Endometrium (tissue), 2 donors: ENCODE measurements around the gene ETFA.

Experiments
- FAIRE-seq: peaks from 2 replicates; lab custom pipeline; 2012; peaks lifted over from hg19 to GRCh38; lab: Jason Lieb, UNC
- donor health status: control.
- donor health status: control.

ETFA gene

GRCh38 chr15:76340198-76340802, 29.0 kb upstream of the ETFA start:
- no peak for FAIRE-seq

- no peak for FAIRE-seq
Observed at GRCh38 chr15:76339305-76340197, 28.3 kb upstream of the ETFA start.

- FAIRE-seq = no peak
Observed at GRCh38 chr15:76338486-76339304, 27.4 kb upstream of the ETFA start.

- no peak for FAIRE-seq
Observed at GRCh38 chr15:76337696-76338485, 26.6 kb upstream of the ETFA start.

- no peak for FAIRE-seq
Observed at GRCh38 chr15:76337059-76337695, 25.9 kb upstream of the ETFA start.

GRCh38 chr15:76336254-76337058, 25.2 kb upstream of the ETFA start, which contains the start of gene ISL2:
Gene ISL2, plus strand, starts transcription at chr15:76336773. Its CDS starts 111 bp downstream, at chr15:76336884.
- FAIRE-seq = no peak

- no peak for FAIRE-seq
Observed at GRCh38 chr15:76335307-76336253, 24.3 kb upstream of the ETFA start.

- no peak for FAIRE-seq
Observed at GRCh38 chr15:76334438-76335306, 23.4 kb upstream of the ETFA start.

- FAIRE-seq = no peak
Observed at GRCh38 chr15:76333720-76334437, 22.6 kb upstream of the ETFA start.

- no peak for FAIRE-seq
Observed at GRCh38 chr15:76333309-76333708, 22.0 kb upstream of the ETFA start.

GRCh38 chr15:76332796-76333195, 21.5 kb upstream of the ETFA start:
- FAIRE-seq = no peak

- FAIRE-seq = no peak
Observed at GRCh38 chr15:76330080-76330680, 18.9 kb upstream of the ETFA start.

GRCh38 chr15:76328958-76329357, 17.7 kb upstream of the ETFA start:
- no peak for FAIRE-seq

- no peak for FAIRE-seq
Observed at GRCh38 chr15:76328106-76328696, 16.9 kb upstream of the ETFA start.

- FAIRE-seq = no peak
Observed at GRCh38 chr15:76327191-76328105, 16.2 kb upstream of the ETFA start.

GRCh38 chr15:76325704-76326103, 14.4 kb upstream of the ETFA start:
- FAIRE-seq = no peak
